GM13976 (cell line): ENCODE measurements around the gene PSMC4.

Experiments used
- DNase-seq: peaks from one replicate; pipeline ENCODE4 v3.0.0; 2012; ENCODE audit warnings: low spot score
- in situ Hi-C: fragments of 300-500 bp; cut with MboI; formaldehyde crosslinking; loops from one replicate; pipeline ENCODE4 v1.12.0; 2022; ENCODE audit warnings: low sequenced_read_pairs, mixed read lengths, inconsistent platforms; ENCODE audit not compliant: unreplicated experiment
- TF ChIP-seq, protein P1 (sequence below): IDR thresholded peaks from 2 replicates; pipeline ENCODE4 v1.5.1; 2012; ENCODE audit warnings: borderline replicate concordance, mild to moderate bottlenecking; ENCODE audit not compliant: insufficient read depth; ENCODE audit errors: extremely low read depth, missing control alignments, control extremely low read depth

PSMC4 gene

DNA sequence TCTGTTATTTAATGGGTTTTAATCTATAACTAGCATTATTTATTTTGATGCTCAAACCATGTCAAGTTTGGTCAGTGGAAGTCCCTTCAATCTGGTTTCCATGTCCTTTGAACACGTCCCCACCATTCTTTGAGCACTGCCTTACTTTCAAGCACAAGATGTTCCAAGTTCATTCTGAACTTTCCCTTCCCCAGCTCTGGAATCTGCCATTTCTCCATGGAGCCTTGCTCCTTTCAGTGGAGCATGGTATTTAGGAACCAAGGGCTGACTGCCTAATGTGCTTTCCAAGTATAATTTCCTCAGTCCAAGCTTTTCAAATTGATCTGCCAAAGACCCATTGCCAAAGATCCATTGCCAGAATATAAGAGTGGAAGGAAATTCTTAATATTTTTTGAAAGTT lies 24.8 kb downstream of the PSMC4 start:
- in situ Hi-C loops = no loop called here

DNA sequence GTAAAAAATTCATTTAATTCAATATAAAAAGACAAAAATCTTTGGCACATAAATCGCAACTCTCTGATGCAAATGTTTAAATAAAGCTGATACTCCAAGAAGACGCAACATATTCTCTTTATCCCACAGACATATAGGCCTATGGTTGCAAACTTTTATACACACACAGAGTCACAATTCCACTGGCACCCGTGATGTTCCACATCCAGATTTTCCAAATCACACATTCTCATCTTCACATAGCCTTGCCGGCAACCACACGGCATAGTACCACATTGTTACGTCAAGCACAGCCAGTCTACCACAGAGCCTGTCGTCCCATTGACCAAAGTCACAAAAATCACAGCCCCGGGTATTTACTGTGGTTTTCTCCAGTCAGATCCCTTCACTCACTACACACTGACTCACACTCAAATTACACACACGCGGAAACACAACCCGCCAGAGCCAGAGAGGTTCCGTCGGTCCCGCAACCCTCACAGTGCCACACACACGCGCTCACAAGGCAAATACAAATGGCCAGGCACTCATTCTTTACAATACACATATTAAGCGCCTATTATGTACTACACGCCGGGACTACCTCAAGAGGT lies 25.3 kb downstream of the PSMC4 start:
- TF ChIP-seq, protein P1, sequence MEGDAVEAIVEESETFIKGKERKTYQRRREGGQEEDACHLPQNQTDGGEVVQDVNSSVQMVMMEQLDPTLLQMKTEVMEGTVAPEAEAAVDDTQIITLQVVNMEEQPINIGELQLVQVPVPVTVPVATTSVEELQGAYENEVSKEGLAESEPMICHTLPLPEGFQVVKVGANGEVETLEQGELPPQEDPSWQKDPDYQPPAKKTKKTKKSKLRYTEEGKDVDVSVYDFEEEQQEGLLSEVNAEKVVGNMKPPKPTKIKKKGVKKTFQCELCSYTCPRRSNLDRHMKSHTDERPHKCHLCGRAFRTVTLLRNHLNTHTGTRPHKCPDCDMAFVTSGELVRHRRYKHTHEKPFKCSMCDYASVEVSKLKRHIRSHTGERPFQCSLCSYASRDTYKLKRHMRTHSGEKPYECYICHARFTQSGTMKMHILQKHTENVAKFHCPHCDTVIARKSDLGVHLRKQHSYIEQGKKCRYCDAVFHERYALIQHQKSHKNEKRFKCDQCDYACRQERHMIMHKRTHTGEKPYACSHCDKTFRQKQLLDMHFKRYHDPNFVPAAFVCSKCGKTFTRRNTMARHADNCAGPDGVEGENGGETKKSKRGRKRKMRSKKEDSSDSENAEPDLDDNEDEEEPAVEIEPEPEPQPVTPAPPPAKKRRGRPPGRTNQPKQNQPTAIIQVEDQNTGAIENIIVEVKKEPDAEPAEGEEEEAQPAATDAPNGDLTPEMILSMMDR = no peak
- DNase-seq = no peak
- in situ Hi-C loops = no loop called here

More for the DNA sequence above, 24.8 kb downstream of the PSMC4 start:
- TF ChIP-seq, protein P1 = no peak
- DNase-seq = no peak

DNA sequence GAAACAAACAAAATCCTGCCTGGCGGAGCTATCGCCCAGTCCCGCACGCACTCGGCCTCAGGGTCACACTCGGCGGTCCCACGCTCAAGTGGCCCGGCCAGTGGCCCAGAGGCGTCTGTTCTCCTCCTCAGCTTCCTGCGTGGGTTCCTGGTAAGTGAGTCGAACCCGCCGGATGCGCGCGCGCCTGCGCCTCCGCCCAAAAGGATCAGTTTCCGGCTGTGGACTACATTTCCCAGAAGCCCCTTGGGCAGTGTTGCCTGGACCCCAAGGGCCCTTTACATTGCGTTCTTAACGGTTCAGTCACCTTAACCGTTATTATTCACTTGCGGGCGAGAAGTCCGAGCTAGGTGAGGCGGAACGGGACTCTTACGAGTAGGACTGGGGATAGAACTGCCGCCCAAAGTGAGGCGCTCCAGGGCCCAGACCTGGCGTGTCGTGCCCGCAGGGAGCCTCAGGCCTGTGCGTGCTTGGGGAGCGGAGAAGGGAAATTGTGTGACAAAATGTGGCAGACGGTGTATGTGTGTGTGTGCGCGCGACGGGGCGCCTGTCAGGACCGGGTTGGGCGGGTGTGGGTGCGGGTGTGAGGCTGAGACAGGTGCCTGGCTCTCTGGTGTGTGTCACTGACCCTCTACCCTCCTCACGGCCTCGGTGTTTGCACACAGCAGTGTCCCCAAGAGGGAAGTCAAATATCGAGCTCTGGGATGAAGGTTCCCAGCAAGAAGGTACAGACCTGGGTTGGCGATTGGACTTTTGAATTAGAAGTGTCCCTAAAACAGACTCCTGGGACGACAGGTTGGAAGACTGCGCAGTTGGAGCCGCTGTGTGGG lies 26.1 kb downstream of the PSMC4 start, which contains the start of gene ZNF546:
Gene ZNF546, plus strand, starts transcription at position 250 of the 827 bp plus-strand sequence. CDS start 1,267 bp downstream, outside the sequence.
- DNase-seq = peak; percentile 95
- TF ChIP-seq, protein P1 = no peak
- in situ Hi-C loops = no loop called here

DNA sequence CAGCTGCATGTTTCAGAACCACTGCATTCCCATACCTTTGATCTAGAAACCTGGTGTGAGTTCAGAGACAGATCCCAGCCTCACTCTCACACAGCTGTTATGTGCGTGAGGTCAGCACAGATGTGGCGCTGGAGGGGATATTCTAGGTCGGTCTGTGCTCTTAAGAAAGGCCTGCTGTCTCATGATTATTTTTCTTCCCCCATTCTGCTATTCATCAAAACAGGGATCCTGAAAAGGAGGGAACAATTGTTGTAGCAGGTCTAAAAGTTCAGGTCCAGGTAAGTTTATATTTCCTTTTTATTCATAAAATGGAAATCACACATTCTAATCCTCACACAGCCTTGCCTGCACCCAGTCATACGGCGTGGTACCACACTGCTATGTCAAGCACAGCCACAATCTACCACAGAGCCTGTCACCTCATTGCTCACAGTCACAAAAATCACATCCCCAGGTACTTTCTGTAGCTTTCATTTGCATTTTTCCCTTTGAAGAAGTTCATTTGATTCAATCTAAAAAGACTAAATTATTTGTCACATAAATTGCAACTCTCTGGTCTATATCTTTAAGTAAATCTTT lies 26.8 kb downstream of the PSMC4 start:
- in situ Hi-C loops = no loop called here
- TF ChIP-seq, protein P1 = no peak
- DNase-seq = peak; percentile 25

DNA sequence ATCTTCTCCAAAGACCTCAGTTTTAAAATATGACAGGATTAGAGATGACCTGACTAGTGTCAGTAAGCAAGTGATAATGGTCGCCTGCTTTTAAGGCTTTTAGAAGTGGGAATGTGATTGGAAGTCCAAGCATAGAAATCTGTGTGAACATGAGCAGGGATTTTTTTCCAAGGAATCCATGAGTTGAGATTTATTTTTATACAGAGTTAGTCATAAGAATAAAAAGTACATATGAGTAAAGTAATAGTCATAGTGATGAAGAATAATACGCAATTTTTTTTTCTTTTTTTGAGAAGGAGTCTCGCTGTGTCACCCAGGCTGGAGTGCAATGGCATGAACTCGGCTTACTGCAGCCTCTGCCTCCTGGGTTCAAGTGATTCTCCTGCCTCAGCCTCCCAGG lies 27.5 kb downstream of the PSMC4 start:
- in situ Hi-C loops = no loop called here
- TF ChIP-seq, protein P1 = no peak
- no peak for DNase-seq

DNA sequence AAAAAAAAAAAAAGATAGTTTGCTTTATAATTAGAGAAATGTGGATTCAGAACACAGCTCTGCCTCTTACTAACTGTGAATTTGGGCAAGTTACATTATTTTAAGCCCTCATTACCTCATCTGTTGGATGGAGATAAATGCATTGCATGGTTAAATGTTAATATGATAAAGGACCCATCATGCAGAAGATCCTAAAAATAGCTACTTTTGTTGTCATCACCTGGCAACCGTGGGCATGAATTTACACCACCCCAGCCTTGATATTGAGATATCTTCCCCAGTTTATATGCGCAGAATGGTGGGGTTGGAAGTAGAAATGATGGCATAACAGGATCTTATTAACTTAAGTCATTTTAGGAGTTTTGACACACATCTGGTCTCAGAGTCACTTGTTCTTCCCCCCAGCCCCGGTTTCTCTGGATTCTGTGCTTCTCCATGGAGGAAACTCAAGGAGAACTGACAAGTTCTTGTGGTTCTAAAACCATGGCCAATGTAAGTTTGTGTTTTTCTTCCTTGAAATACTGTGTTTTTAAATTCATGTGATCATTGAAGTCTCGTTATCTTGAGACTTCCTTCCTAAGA lies 34.8 kb downstream of the PSMC4 start:
- in situ Hi-C loops = no loop called here
- no peak for DNase-seq
- TF ChIP-seq, protein P1 = no peak
